ENCODE results near the gene GID8. TPM values are rescaled to one million over a fixed set of nuclear protein-coding genes. Genes with fewer than 3 reads are reported as not detected.

Gene GID8
- polyA plus RNA-seq, 1 of the 3 experiments (the other 2 are of a cell fraction): 18.1 TPM

DNA sequence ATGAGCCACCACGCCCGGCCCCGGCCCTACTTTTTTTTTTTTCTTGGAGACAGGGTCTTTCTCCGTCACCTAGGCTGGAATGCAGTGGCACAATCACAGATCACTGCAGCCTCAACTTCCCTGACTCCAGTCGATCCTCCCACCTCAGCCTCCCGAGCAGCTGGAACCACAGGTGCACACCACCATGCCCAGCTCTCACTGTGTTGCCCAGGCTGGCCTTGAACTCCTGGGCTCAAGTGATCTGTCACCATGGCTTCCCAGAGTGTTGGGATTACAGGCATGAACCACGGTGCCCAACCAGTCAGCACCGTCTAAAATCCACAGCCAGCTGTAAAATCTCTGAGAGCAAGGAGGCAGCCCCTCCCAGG, 32.0 kb downstream of the GID8 start:
- Histone ChIP-seq H3K9ac (no peak overlapping the region), H2AFZ (ENCODE audit: low read depth) (no peak overlapping the region), H3K79me2 (ENCODE audit: insufficient read depth) (no peaks in the 10 kb centered on the region), H3K27ac (ENCODE audit: low read depth in 2 of 2, low read length in 1 of 2) (no peak overlapping the region), H4K20me1 (ENCODE audit: insufficient read depth) (0 out of 2 replicates have a peak, but pooled peaks cover 3% of the 10 kb centered on the region), H3K9me3 (no peaks in the 10 kb centered on the region), H3K9me2 (no peaks in the 10 kb centered on the region), H3K4me2 (no peak overlapping the region), H3F3A (replicated peaks; ENCODE audit: insufficient read depth) (no peaks in the 10 kb centered on the region), H3K4me1 (ENCODE audit: control insufficient read depth in 1 of 2, insufficient read depth in 2 of 2, low read depth in 1 of 2, low read length in 1 of 2) (peaks cover 0 to 3% of the 10 kb centered on the region in 2 experiments; a peak in 1 of 4 replicates), H3K27me3 (ENCODE audit: insufficient read depth) (peaks cover 26% of the 10 kb centered on the region), H3K4me3 (ENCODE audit: low read depth in 2 of 2, low read length in 1 of 2) (no peak overlapping the region), H3K36me3 (replicated peaks in 1 of 2; ENCODE audit: control insufficient read depth in 1 of 2, insufficient read depth in 2 of 2, low read length in 1 of 2) (no peaks in the 10 kb centered on the region)
- 70% methylated on average over 8 of the region's 8 CpGs for WGBS (ENCODE audit: low lambda C conversion rate)
- no peak for TF ChIP-seq EZH2phosphoT487 (IDR thresholded peaks at IDR 0.05; ENCODE audit: borderline replicate concordance, low read depth)
- TF ChIP-seq, protein P1, sequence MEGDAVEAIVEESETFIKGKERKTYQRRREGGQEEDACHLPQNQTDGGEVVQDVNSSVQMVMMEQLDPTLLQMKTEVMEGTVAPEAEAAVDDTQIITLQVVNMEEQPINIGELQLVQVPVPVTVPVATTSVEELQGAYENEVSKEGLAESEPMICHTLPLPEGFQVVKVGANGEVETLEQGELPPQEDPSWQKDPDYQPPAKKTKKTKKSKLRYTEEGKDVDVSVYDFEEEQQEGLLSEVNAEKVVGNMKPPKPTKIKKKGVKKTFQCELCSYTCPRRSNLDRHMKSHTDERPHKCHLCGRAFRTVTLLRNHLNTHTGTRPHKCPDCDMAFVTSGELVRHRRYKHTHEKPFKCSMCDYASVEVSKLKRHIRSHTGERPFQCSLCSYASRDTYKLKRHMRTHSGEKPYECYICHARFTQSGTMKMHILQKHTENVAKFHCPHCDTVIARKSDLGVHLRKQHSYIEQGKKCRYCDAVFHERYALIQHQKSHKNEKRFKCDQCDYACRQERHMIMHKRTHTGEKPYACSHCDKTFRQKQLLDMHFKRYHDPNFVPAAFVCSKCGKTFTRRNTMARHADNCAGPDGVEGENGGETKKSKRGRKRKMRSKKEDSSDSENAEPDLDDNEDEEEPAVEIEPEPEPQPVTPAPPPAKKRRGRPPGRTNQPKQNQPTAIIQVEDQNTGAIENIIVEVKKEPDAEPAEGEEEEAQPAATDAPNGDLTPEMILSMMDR (IDR thresholded peaks at IDR 0.05): no peak
- no peak for TF ChIP-seq RFX5 (IDR thresholded peaks at IDR 0.05; ENCODE audit: low read length)
- TF ChIP-seq ELF1 (IDR thresholded peaks at IDR 0.05): no peak
- TF ChIP-seq JUND (IDR thresholded peaks at IDR 0.05): no peak
- TF ChIP-seq MXI1 (IDR thresholded peaks at IDR 0.05; ENCODE audit: low read depth, low read length): no peak
- TF ChIP-seq, protein P2, sequence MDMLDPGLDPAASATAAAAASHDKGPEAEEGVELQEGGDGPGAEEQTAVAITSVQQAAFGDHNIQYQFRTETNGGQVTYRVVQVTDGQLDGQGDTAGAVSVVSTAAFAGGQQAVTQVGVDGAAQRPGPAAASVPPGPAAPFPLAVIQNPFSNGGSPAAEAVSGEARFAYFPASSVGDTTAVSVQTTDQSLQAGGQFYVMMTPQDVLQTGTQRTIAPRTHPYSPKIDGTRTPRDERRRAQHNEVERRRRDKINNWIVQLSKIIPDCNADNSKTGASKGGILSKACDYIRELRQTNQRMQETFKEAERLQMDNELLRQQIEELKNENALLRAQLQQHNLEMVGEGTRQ (IDR thresholded peaks at IDR 0.05; ENCODE audit: borderline replicate concordance, low read depth, low read length): no peak
- TF ChIP-seq NRF1 (IDR thresholded peaks at IDR 0.05; ENCODE audit: low read depth, low read length): no peak
- TF ChIP-seq CHD2 (IDR thresholded peaks at IDR 0.05; ENCODE audit: low read length, partially characterized antibody): no peak
- TF ChIP-seq, protein P3, sequence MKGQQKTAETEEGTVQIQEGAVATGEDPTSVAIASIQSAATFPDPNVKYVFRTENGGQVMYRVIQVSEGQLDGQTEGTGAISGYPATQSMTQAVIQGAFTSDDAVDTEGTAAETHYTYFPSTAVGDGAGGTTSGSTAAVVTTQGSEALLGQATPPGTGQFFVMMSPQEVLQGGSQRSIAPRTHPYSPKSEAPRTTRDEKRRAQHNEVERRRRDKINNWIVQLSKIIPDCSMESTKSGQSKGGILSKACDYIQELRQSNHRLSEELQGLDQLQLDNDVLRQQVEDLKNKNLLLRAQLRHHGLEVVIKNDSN (IDR thresholded peaks at IDR 0.05; ENCODE audit: borderline replicate concordance, low read depth): no peak
- no peak for TF ChIP-seq YY1 (IDR thresholded peaks at IDR 0.05; ENCODE audit: low read depth)
- DNase-seq: no peak
- POLR2A ChIA-PET: no interaction called here
- CTCF ChIA-PET: interaction anchor here (0.8 to 2.3 kb wide), 5 partner anchors 8 to 96 kb away, joined by 3 to 10 read pairs (median 4); no protein-coding TSS in a partner anchor

DNA sequence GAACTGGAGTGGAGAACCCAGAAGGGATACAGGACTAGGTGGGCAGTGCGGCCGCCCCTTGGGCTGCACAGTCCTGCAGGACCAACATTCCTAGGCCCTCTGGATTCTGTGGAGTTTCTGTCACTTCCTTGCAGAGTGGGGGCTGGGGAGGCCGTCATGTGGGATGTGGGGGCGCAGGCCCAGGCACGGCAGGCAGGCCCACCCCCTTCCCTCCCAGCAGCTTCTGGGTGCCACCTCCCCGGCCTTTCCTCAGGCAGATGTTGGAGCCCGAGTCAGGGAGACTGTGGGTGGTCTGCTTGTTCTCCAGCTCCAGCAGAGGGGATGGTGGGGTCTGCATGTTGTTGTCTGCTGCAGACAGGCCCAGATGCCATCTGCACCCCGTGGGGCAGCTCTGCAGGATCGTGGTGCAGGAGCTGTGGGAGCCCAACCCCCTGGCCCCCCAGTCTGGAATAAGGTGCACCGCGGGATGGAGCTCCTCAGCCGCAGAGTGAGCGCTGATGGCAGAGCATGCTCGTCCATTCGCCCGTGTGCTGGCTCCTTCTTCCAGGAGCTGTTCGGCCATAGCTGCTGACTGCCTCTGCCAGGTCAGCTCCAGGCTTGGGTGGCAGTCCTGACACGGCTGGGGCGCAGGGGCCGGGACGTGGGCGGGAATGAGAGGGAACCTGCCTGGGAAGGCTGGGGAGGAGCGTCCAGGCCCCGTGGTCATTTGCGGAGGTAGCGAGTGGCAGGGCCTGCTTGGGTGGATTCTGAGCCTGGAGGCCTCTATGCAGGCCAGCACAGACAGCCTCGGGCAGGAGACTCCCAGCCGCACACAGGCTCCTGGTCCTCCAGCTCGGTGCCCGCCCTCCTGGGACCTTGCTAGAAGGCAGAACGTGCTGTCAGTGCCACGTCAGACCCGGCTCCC, 32.6 kb downstream of the GID8 start:
- ChIA-PET POLR2A (no interaction called here), CTCF (interaction anchor here (0.8 to 2.3 kb wide), 11 partner anchors 9 to 97 kb away, joined by 3 to 10 read pairs (median 4); no protein-coding TSS in a partner anchor)
- no peaks in the 10 kb centered on the region for H3K36me3 ChIP-seq (replicated peaks in 1 of 2; ENCODE audit: control insufficient read depth in 1 of 2, insufficient read depth in 2 of 2, low read length in 1 of 2)
- no peaks in the 10 kb centered on the region for H3K9me3 ChIP-seq
- no peak overlapping the region for H3K4me3 ChIP-seq (ENCODE audit: low read depth in 2 of 2, low read length in 1 of 2)
- H3K27ac ChIP-seq (ENCODE audit: low read depth in 2 of 2, low read length in 1 of 2): no peak overlapping the region
- no peak overlapping the region for H3K9ac ChIP-seq
- 0 out of 2 replicates have a peak, but pooled peaks cover 3% of the 10 kb centered on the region for H4K20me1 ChIP-seq (ENCODE audit: insufficient read depth)
- 34% methylated on average over 9 of the region's 33 CpGs for WGBS (ENCODE audit: low lambda C conversion rate)
- peaks cover 31% of the 10 kb centered on the region for H3K27me3 ChIP-seq (ENCODE audit: insufficient read depth)
- H3F3A ChIP-seq (replicated peaks; ENCODE audit: insufficient read depth): no peaks in the 10 kb centered on the region
- H3K9me2 ChIP-seq: no peaks in the 10 kb centered on the region
- H3K4me2 ChIP-seq: no peak overlapping the region
- no peaks in the 10 kb centered on the region for H3K79me2 ChIP-seq (ENCODE audit: insufficient read depth)
- TF ChIP-seq TCF12 (IDR thresholded peaks at IDR 0.05): no peak
- no peak for TF ChIP-seq RCOR1 (IDR thresholded peaks at IDR 0.05; ENCODE audit: low read length)
- no peak for TF ChIP-seq MXI1 (IDR thresholded peaks at IDR 0.05; ENCODE audit: low read depth, low read length)
- no peak for TF ChIP-seq ELF1 (IDR thresholded peaks at IDR 0.05)
- TF ChIP-seq RFX5 (IDR thresholded peaks at IDR 0.05; ENCODE audit: low read length): no peak
- TF ChIP-seq GATA2 (CRISPR knock-in tag; IDR thresholded peaks at IDR 0.05): no peak
- no peak for TF ChIP-seq EZH2phosphoT487 (IDR thresholded peaks at IDR 0.05; ENCODE audit: borderline replicate concordance, low read depth)
- TF ChIP-seq NRF1 (IDR thresholded peaks at IDR 0.05; ENCODE audit: low read depth, low read length): no peak
- TF ChIP-seq JUND (IDR thresholded peaks at IDR 0.05): no peak
- TF ChIP-seq POLR2AphosphoS5 (IDR thresholded peaks at IDR 0.05; ENCODE audit: low read depth, low read length): no peak
- TF ChIP-seq EP300 (IDR thresholded peaks at IDR 0.05; ENCODE audit: borderline replicate concordance in 1 of 2, low read depth in 1 of 2, low read length in 1 of 2): no peak
- TF ChIP-seq SIN3A (IDR thresholded peaks at IDR 0.05; ENCODE audit: borderline replicate concordance, low read depth, low read length): no peak
- TF ChIP-seq CHD2 (IDR thresholded peaks at IDR 0.05; ENCODE audit: low read length, partially characterized antibody): no peak
- TF ChIP-seq, protein P4, sequence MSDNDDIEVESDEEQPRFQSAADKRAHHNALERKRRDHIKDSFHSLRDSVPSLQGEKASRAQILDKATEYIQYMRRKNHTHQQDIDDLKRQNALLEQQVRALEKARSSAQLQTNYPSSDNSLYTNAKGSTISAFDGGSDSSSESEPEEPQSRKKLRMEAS (IDR thresholded peaks at IDR 0.05; ENCODE audit: low read depth): no peak
- no peak overlapping the region for H2AFZ ChIP-seq (ENCODE audit: low read depth)
- peaks cover 0 to 3% of the 10 kb centered on the region in 2 experiments; a peak in 1 of 4 replicates for H3K4me1 ChIP-seq (ENCODE audit: control insufficient read depth in 1 of 2, insufficient read depth in 2 of 2, low read depth in 1 of 2, low read length in 1 of 2)
- no peak for DNase-seq

All from SK-N-SH (cell line).